ENCODE results near the gene PACSIN2.
"Not testable (repeated sequence)": the region's sequence is repeated elsewhere in the genome, so short reads cannot be mapped to it uniquely, and the experiment has no call there.

The PACSIN2 gene, protein sequence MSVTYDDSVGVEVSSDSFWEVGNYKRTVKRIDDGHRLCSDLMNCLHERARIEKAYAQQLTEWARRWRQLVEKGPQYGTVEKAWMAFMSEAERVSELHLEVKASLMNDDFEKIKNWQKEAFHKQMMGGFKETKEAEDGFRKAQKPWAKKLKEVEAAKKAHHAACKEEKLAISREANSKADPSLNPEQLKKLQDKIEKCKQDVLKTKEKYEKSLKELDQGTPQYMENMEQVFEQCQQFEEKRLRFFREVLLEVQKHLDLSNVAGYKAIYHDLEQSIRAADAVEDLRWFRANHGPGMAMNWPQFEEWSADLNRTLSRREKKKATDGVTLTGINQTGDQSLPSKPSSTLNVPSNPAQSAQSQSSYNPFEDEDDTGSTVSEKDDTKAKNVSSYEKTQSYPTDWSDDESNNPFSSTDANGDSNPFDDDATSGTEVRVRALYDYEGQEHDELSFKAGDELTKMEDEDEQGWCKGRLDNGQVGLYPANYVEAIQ

DNA sequence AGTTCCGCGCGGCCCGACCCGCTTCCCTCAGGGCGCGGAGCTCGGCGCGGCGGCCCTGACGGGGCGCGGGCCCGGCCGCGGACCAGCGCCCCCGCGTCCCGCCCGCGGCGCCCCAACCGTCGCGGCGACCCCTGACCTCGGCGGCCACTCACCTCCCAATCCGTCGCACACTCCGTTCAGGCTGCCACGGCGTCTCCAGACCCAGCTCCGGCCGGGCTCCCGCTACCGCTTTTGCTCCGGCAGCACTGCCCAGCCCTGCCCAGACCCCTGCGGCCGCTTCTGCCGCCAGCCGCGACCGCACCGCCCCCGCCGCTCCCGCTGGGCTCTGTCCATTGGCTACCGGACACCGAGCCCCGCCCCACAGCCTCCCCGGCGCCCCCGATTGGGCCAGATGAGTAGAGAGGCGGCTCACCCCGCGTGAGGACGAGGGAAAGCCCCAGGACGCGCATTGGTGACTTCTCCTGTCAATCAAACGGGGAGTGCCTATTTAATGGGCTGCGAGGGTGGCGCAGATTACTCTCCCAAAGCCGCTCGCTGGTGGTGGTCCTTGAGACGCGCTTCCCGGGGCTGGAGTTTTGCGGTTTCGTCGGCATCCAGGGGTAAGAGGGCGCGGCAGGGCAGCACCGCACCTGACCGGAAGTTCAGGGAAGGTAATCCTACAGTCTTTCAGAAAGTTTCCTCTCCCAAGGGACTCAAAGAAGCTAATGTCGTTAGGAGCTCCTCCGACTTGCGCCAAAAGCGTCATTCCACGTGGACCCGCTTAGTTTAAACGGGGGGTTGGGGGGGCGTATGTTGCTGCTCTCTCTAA lies at the start of gene PACSIN2:
PACSIN2 (minus strand) TSS at position 281 of the 808 bp plus-strand sequence. CDS start 103,069 bp downstream, outside the sequence.
- peak; percentile 99 for DNase-seq (ENCODE audit: low read depth in 2 of 2)

DNA sequence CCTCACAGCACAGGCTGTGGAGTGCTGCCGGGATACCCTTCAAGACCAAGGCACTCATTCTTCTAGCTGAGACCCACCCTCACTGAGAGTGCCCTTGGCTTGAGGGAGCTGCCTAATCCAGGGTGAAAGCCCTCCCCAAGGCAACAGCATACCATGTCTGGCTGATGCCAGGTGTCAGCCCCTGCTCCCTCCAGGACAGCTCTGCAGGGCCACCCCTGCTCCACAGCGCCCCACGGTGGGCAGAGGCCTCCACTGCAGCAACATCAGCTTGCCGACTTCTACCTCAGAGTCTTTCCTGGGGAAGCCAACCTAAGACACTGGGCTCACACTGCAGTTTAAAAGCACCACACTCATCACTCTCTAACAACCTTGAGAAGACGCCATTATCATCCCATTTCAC lies 45.2 kb upstream of the PACSIN2 start:
- no peak for DNase-seq (ENCODE audit: low read depth in 2 of 2)

DNA sequence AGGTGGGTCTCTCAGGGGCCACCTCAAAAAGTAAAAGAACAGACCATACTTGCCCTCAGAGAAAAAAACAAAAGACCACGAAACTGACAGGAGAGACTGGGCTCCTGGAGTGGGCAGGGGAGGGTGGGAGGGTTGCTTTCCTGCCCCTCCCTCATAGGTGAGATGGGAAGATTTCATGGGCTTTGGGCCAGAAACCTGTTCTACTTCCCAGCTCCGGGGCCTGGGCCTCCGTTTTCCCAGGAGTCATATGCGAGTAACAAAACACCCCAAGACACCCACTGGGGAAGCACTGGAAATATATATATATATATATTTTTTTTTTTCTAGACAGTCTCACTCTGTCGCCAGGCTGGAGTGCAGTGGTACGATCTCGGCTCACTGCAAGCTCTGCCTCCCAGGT lies 42.7 kb upstream of the PACSIN2 start:
- DNase-seq (ENCODE audit: low read depth in 2 of 2) = no peak

DNA sequence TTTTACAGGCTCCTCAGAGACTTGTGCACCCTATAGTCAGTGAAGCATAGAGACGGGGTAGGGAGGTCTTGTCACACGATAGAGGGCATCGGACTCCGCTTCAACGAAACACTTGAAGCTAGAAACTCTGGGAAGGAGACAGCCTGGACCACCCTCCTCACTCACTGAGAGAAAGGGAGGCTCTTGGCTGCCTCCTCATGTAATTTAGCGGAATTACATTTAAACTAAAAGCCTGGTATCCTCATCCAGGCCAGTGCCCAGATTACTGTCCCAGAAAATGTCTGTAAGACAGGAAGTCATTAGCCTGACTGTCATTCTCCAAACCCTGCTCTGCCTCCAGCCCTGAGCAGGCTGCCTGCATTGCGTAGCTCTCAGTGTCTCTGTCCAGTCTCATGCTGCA lies 38.2 kb upstream of the PACSIN2 start:
- DNase-seq (ENCODE audit: low read depth in 2 of 2) = no peak

DNA sequence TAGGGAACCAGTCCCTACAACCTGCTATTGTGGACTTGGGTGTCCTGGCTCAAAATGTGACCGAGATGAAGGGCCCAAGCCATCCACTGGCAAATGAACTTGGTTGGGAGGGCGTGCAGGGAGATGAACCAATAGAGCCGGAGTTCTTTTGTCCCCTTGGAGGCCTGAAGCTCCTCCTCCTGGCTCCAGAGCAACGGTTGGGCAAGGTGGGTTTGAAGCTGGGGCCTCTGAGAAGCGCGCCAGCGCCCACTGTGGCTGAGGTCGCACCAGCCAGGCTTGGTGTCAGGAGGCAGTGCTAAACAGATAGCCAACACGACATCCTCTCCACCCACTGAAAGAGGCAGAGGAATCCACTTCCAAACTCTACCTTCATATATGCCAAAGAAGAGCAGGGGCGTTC lies 36.0 kb upstream of the PACSIN2 start:
- no peak for DNase-seq (ENCODE audit: low read depth in 2 of 2)

DNA sequence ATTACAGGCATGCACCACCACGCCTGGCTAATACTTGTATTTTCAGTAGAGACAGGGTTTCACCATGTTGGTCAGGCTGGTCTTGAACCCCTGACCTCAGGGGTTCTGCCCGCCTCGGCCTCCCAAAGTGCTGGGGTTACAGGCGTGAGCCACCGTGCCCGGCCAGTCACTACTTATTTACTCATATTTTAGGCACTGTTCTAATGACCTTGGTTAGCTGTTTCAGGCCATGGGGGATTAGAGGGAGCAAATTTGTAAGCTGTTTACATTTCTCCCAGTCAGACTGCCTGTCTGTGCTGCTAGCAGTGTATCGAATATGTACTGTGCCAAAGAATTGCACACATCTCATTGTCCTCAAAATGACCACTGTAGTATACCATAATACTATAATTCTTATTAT lies 32.7 kb upstream of the PACSIN2 start:
- no peak for DNase-seq (ENCODE audit: low read depth in 2 of 2)

DNA sequence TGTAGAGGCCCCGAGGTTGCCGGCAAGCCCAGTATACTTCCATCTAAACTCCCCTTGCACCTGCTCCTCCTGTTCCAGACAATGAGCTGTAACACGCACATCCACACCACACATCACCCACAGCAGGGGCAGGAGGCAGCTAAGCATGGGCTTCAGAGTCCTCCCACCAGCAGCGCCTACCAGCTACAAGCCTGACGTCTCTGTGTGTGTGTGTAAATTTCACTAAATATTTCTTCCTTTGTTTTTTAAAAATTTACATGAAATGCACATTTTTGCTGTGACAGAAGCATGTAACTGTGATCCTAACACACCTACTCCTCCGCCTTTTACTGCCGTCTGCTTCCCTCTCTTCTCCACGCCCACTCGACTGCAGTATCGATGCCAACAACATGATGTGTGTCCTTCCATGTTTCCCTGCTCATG lies 29.4 kb upstream of the PACSIN2 start:
- DNase-seq (ENCODE audit: low read depth in 2 of 2) = no peak

DNA sequence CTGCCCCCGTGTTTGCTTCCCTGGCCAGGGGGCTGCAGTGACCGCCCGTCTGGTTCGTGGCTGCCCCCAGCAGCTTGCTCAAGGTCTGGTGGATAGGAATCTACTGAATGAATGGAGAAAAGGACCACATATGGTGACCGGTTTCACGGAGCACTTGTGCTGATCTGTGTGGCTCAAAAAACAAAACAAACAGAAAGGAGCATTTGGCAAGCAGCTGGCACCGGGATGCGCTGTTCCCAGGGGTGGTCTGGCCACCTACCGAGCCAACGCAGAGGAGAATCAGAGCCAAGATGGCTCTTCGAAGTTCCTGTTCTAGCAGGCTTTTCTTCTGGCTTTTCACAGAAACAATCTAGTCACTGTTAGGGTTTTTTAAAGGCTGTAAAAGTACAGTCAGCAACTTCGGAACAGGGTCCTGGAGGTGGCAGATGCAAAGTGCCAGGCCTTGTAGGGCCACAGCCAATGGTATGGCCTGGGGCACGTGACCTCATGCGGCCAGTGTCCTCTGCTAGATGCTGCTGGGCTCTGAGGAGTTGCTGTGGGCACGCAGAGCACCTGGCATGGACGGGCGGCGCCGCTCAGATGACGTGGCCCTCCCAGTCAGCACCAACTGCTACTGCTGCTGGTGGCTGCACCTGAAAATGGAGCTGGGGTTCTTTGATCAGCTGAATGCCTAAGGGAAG lies 27.3 kb upstream of the PACSIN2 start:
- DNase-seq (ENCODE audit: low read depth in 2 of 2) = no peak

DNA sequence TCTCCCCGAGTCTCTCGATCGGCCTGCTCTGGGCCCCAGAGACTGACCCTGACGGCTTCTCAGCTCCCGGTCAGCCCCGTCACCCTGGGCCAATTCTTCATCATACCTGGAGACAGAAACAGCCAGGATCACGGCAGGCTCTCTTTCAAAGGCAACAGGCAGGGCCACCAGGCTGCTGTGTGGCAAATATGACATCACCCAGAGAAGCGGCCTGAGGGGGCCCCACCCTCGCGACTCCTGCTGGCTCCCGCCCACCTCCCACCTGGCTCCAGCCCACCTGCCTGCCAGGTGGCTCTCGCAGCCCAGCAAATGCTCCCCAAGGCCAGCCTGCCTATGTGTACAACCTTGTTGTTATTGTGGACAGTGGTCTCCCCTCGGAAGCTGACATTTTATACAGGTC lies 24.9 kb upstream of the PACSIN2 start:
- DNase-seq (ENCODE audit: low read depth in 2 of 2) = no peak

DNA sequence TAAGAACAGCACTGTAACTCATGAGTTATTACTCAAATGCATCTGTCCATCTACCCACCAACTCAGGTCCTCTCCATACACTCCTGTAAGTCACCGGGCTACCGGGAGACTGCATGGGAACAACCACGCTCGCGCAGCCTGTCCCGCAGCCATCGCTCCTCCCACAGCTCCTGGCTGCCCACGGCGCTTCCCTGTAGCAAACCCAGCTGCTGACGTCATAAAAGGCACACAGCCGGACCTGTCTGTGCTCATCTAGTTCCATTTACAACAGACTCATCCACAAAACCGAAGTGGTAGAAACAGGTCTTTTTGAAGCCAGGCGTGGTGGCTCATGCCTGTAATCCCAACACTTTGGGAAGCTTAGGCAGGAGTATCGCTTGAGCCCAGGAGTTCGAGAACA lies 23.4 kb upstream of the PACSIN2 start:
- no peak for DNase-seq (ENCODE audit: low read depth in 2 of 2)

DNA sequence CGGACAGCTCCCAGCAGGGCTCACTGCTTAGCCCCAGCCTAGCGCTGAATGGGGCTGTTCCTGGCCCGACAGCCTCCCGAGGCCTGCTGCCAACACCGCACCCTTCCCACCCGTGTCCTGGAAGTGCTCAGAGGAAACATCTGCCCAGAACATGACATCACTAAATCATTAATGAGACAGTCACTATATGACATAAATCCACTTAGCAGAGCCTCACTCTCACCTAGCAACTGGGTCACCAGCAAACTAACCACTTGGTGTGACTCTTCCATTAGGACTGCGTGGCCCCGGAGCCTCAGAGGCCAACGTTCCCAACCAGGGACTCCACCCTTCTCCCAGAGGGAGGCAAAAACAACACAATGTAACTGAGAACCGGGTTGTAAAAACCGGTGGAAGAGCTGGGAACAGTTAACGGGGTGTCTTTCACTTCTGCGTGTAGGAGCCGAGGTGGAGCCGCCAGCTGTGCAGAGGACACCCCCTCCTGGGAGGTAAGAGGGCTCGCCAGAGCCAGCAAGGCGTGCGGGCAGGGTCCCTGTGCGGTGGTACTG lies 21.4 kb upstream of the PACSIN2 start:
- DNase-seq (ENCODE audit: low read depth in 2 of 2) = no peak

DNA sequence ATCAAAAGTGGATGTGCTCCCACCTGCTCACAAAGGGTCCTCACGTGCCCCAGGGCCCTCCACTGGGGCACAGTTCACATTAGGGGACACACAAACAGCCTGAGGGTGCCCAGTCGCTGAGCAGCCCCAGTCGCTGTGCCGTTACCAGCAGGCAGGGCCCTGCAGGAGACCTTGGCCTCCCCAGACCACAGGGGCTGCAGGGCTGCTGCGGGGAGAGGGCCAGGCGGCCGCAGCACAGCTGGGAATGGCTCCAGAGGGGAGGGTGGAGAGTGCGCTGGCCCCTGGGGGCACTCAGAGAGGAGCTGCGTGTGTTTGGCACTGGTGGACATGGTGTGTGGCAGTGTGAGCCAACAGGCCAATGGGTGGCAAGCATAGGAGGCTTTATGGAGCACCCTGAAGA lies 20.3 kb upstream of the PACSIN2 start:
- no peak for DNase-seq (ENCODE audit: low read depth in 2 of 2)

DNA sequence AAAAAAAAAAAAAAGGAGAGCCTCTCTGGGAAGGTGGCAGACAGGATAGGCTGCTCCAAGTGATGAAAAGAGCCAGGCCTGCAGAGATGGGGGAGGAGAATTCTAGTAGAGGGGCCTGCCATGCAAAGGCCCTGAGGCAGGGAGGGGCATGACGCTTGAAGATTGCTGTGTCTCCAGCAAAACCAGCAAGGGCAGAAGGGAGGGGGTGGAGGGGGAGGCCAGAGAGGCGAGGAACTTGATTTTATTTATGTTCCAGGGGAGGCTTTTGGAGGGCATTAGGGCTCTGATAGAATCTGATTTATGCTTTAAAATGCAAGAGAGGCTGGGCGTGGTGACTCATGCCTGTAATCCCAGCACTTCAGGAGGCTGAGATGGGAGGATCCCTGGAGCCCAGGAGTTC lies 16.7 kb upstream of the PACSIN2 start:
- no peak for DNase-seq (ENCODE audit: low read depth in 2 of 2)

DNA sequence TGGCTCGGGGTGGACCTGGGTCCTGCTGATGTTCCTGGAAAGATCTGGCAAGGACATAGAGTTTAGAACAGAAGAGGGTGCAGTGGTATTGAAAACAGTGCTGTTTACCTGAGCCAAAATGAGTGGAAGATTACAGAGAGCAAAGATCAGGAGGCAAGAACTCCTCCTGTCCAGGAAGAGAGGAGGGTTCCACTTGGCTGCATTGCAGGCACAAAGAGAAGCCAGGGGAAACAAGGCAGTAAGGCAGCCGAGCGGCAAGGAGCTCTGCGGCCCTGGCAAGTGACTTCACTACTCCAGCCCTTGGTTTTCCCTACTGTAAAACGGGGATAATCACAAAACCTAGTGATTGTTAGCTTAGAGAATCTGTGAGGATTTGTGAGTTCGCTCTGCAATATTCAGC lies 3.7 kb upstream of the PACSIN2 start:
- no peak for DNase-seq (ENCODE audit: low read depth in 2 of 2)

DNA sequence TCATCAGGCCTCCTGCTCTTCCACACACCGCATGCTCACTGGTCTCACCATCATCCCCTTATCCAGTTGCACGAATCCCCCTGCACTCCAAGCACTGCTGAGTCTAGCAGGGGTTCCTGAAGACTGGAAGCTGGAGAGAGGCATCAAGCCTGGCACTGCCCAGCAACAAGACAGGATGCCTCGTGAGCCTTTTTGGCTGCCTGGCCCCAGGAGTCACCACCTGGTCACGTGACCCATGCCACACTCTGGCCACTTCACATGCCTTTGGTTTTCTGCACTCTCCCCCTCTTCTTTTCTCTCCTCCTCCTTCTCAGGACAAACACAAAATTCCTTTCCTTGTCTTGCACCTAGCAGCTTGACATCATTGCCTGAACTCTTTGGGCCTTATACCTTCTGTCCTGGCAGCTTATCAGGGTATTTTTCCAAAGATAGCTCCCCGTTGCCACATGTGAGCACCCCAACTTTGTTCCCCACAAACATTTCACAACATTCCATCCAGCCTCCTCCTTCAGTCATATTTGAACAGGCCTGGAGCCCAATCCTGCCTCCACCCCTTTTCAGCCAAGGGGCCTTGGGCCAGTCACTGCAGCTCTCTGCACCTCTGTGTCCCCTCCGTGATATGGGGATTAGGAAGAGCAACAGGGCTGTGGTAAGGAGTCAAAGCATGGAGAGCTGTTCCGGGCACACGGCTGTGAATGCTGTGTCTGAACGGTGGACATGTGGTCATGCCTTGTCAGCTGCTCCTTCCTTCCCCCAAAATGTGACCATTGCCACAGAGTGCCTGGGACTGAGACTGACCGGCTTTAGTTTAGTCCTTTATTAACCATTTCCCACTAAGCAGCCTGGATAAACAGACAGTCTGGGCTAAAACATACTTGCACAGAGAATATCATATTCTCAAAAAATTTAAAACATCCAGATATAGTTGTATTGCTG lies 2.8 kb upstream of the PACSIN2 start:
- DNase-seq (ENCODE audit: low read depth in 2 of 2) = no peak

DNA sequence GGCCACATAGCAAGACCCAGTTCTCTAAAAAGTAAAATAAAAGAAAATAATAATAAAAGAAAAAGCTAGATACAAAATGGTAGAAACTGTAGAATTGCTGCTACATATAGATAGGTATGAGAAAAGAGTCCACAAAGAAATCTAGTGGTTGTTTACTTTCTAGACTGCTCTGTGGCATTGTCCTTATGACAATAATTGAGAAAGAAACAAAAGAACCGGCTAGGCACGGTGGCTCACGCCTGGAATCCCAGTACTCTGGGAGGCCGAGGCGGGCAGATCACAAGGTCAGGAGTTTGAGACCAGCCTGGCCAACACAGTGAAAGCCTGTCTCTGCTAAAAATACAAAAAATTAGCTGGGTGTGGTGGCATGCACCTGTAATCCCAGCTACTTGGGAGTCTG lies 1.2 kb upstream of the PACSIN2 start:
- DNase-seq (ENCODE audit: low read depth in 2 of 2) = not testable (repeated sequence)

DNA sequence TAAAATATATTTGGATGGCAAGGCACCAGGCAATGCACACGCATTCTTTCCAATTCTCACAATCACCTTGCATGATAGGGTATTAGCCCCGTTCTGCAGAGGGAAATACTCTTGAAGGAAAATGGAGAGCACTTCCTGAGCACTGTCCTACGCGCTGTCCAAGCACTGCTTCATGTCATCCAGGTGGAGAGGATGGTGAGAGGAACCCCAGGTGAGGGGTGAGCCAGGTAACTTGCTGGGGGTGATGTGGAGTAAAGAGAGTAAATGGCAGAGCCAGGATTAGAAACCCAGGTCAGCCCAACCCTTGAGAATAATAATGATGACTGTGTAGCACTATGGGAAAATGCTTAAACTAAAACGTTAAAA lies 711 bp upstream of the PACSIN2 start:
- no peak for DNase-seq (ENCODE audit: low read depth in 2 of 2)

DNA sequence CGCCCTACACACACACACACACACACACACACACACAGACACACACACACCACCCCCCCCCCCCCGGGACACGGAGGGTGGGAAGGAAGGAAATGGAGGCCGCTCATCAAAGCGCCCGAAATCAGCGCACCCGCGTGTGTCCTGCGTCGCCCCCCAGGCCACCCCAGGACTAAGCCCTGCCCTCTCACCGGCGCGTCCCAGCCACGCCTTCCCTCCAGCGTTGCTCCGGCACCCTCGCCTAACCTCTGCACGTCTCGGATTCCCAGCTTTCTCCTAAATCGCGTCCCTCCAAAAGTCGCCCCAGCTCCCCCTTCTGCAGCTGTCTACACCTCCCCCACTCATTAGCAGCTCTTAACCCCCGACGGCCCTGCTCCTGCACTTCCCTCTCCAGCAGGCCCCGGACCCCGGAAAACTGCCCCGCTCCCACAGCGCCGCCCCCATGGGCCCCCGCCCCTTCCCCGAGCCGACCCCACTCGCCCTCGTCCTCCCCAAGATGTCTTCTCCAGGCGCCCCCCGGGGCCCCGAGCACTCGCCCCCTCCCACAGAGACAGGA lies 557 bp downstream of the PACSIN2 start:
- peak in 1 of 2 donors; percentile 2 for DNase-seq (ENCODE audit: low read depth in 2 of 2)

DNA sequence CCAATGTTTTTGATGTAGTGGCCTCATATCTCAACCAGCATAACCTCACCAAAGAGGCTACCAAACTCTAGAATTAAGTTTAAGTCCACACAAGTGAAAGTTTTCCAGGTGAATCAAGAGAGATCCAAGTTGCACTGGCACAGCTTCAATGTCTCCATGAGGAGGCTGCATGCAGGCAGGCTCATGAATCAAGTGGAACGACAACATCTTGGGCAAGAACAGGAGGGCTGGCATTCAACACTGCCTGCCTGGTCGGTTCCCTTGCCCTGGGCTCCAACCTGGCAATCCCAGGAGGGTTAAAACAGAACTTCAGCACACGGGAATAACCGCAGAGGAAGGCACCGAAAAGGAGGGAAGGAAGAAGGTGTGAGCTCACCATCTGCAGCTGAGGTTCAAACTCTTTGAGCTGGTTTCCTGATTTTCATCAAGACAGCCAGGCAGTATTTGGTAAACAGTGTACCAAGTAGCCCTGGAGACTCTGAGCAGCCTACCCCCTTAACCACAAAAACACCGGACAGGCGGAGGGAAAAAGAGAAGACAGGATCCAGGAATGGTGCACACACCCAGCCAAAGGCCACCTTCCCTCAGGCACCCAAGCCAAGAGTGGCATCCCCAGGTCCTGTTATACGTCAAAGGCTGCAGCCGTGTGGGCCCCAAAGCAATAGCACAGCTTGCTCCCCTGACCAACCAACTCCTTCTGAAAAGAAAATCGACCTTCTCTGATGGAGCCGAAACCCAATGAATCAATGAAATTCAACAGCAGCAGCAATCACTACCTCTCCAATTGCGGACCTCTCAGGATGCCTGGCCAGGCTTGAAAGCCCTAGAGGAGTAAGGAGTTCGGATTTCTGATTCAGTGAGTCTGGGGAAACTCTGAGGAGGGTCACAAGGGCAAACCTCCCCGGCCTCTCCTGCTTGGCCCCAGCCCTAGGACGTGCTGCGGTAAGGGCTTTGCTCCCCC lies 1.3 kb downstream of the PACSIN2 start:
- DNase-seq (ENCODE audit: low read depth in 2 of 2) = no peak

DNA sequence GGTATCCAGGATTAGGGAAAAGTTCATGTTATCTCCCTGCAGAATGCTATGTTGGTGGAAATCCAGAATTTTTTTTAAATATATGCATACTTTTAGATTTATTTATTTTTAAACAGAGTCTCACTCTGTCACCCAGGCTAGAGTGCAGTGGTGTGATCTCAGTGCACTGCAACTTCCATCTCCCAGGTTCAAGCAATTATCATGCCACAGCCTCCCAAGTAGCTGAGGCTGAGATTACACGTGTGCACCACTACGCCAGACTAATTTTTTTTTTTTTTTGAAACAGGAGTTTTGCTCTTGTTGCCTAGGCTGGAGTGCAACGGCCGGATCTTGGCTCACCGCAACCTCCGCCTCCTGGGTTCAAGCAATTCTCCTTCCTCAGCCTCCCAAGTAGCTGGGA lies 2.6 kb downstream of the PACSIN2 start:
- no peak for DNase-seq (ENCODE audit: low read depth in 2 of 2)
